Gastroesophageal sphincter (tissue), 3 donors: ENCODE data around the gene DUS4L.

Source experiments
- EP300 ChIP-seq: sonication (generic); formaldehyde crosslinking; IDR thresholded peaks from one replicate; pipeline ENCODE4 v1.6.1; 2017; ENCODE audit warnings: antibody characterized with exemption, mild to moderate bottlenecking
- POLR2A ChIP-seq, 2 donors: fragments of 450-650 bp; IDR thresholded peaks; one replicate each; pipeline ENCODE4 v1.6.1; 2017; ENCODE audit warnings: antibody characterized with exemption in 2 of 2, mild to moderate bottlenecking in 2 of 2, moderate library complexity in 1 of 2
- POLR2AphosphoS5 ChIP-seq: sonication (generic); formaldehyde crosslinking; IDR thresholded peaks from one replicate; pipeline ENCODE4 v1.6.1; 2017; ENCODE audit warnings: antibody characterized with exemption
- TF ChIP-seq, protein P1 (sequence below), 4 experiments: fragments of 200-600 bp in 2 of 4; fragments of 450-650 bp in 2 of 4; sonication (generic) in 1 of 4; IDR thresholded peaks; one replicate each; pipeline ENCODE4 v1.5.1; 2017 to 2019; ENCODE audit warnings: antibody characterized with exemption in 4 of 4, mild to moderate bottlenecking in 2 of 4, moderate library complexity in 2 of 4

DNA sequence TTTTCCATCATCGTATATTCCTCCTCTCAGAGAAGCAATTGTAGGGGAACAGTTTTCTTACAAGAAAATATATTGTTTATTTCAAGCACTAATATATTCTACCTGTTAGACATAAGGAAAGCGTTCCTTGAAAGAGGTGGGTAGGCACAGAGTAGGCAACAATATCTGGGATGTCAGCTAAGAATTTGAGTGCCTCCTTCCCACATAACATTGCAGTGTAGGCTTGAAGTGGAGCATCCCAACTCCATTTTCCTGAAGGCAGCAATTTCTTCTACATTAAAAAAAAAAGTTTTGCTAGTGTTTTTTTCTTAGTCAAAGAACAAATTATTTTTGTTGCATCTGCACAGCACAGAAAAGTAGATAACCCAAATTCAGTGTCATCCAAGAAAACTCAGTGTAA lies 37.0 kb downstream of the DUS4L start:
- TF ChIP-seq, protein P1, sequence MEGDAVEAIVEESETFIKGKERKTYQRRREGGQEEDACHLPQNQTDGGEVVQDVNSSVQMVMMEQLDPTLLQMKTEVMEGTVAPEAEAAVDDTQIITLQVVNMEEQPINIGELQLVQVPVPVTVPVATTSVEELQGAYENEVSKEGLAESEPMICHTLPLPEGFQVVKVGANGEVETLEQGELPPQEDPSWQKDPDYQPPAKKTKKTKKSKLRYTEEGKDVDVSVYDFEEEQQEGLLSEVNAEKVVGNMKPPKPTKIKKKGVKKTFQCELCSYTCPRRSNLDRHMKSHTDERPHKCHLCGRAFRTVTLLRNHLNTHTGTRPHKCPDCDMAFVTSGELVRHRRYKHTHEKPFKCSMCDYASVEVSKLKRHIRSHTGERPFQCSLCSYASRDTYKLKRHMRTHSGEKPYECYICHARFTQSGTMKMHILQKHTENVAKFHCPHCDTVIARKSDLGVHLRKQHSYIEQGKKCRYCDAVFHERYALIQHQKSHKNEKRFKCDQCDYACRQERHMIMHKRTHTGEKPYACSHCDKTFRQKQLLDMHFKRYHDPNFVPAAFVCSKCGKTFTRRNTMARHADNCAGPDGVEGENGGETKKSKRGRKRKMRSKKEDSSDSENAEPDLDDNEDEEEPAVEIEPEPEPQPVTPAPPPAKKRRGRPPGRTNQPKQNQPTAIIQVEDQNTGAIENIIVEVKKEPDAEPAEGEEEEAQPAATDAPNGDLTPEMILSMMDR (IDR thresholded peaks at IDR 0.05), result no peak
- TF ChIP-seq POLR2A (IDR thresholded peaks at IDR 0.05) (no peak), POLR2AphosphoS5 (no peak), EP300 (no peak)
